Measurements from ENCODE around the gene MAD1L1.
"Not testable (repeated sequence)": the region's sequence is repeated elsewhere in the genome, so short reads cannot be mapped to it uniquely, and the experiment has no call there.

Gene MAD1L1

GRCh38 chr7:2232766-2233520 is at the start of gene MAD1L1:
Gene MAD1L1 (minus strand): TSS chr7:2232945. CDS start chr7:2230133, 2,812 bp downstream.
- peak; percentile 45 for DNase-seq (ENCODE audit: low read depth, low spot score)

GRCh38 chr7:2282185-2282751 is 49.5 kb upstream of the MAD1L1 start:
- no peak for DNase-seq (ENCODE audit: low read depth, low spot score)

GRCh38 chr7:2281541-2281940 is 48.8 kb upstream of the MAD1L1 start:
- no peak for DNase-seq (ENCODE audit: low read depth, low spot score)

GRCh38 chr7:2280424-2280823 is 47.7 kb upstream of the MAD1L1 start:
- DNase-seq (ENCODE audit: low read depth, low spot score): no peak

- DNase-seq (ENCODE audit: low read depth, low spot score): no peak
Measured at GRCh38 chr7:2279896-2280295, 47.2 kb upstream of the MAD1L1 start.

GRCh38 chr7:2278026-2278425 is 45.3 kb upstream of the MAD1L1 start:
- no peak for DNase-seq (ENCODE audit: low read depth, low spot score)

- no peak for DNase-seq (ENCODE audit: low read depth, low spot score)
Measured at GRCh38 chr7:2276107-2276506, 43.4 kb upstream of the MAD1L1 start.

- no peak for DNase-seq (ENCODE audit: low read depth, low spot score)
Measured at GRCh38 chr7:2275101-2275500, 42.4 kb upstream of the MAD1L1 start.

- DNase-seq (ENCODE audit: low read depth, low spot score): no peak
Measured at GRCh38 chr7:2274666-2275065, 41.9 kb upstream of the MAD1L1 start.

- no peak for DNase-seq (ENCODE audit: low read depth, low spot score)
Measured at GRCh38 chr7:2273866-2274265, 41.1 kb upstream of the MAD1L1 start.

- no peak for DNase-seq (ENCODE audit: low read depth, low spot score)
Measured at GRCh38 chr7:2272031-2272430, 39.3 kb upstream of the MAD1L1 start.

GRCh38 chr7:2271273-2272026 is 38.7 kb upstream of the MAD1L1 start:
- DNase-seq (ENCODE audit: low read depth, low spot score): no peak

GRCh38 chr7:2270495-2270894 is 37.8 kb upstream of the MAD1L1 start:
- no peak for DNase-seq (ENCODE audit: low read depth, low spot score)

- DNase-seq (ENCODE audit: low read depth, low spot score): no peak
Measured at GRCh38 chr7:2269991-2270460, 37.3 kb upstream of the MAD1L1 start.

- DNase-seq (ENCODE audit: low read depth, low spot score): not testable (repeated sequence)
Measured at GRCh38 chr7:2269089-2269990, 36.6 kb upstream of the MAD1L1 start.

GRCh38 chr7:2266911-2267310 is 34.2 kb upstream of the MAD1L1 start:
- no peak for DNase-seq (ENCODE audit: low read depth, low spot score)

- DNase-seq (ENCODE audit: low read depth, low spot score): no peak
Measured at GRCh38 chr7:2264158-2264557, 31.4 kb upstream of the MAD1L1 start.

GRCh38 chr7:2263176-2263575 is 30.4 kb upstream of the MAD1L1 start:
- no peak for DNase-seq (ENCODE audit: low read depth, low spot score)

GRCh38 chr7:2261611-2262010 is 28.9 kb upstream of the MAD1L1 start:
- no peak for DNase-seq (ENCODE audit: low read depth, low spot score)

- no peak for DNase-seq (ENCODE audit: low read depth, low spot score)
Measured at GRCh38 chr7:2260820-2261219, 28.1 kb upstream of the MAD1L1 start.

GRCh38 chr7:2259480-2259879 is 26.7 kb upstream of the MAD1L1 start:
- no peak for DNase-seq (ENCODE audit: low read depth, low spot score)
